ENCODE measurements around the gene RALGDS. TPM values are rescaled to one million over a fixed set of nuclear protein-coding genes. Genes with fewer than 3 reads are reported as not detected.
A peak's percentile ranks its signal among the peaks of the same experiment; 100 is the strongest.

The RALGDS gene
- total RNA-seq, 6 experiments from 2014 or later: 4.3 to 19.8 (median 5.7) TPM

GRCh38 chr9:133054966-133055365 lies 66.1 kb downstream of the RALGDS start:
- H3K36me3 ChIP-seq: peaks cover 0 to 46% (median 14%) of the 10 kb centered on the region in 4 donors
- H3K4me1 ChIP-seq: no peaks in the 10 kb centered on the region
- no peak overlapping the region for H3K4me3 ChIP-seq
- H3K27me3 ChIP-seq: no peaks in the 10 kb centered on the region
- TF ChIP-seq, protein P1, sequence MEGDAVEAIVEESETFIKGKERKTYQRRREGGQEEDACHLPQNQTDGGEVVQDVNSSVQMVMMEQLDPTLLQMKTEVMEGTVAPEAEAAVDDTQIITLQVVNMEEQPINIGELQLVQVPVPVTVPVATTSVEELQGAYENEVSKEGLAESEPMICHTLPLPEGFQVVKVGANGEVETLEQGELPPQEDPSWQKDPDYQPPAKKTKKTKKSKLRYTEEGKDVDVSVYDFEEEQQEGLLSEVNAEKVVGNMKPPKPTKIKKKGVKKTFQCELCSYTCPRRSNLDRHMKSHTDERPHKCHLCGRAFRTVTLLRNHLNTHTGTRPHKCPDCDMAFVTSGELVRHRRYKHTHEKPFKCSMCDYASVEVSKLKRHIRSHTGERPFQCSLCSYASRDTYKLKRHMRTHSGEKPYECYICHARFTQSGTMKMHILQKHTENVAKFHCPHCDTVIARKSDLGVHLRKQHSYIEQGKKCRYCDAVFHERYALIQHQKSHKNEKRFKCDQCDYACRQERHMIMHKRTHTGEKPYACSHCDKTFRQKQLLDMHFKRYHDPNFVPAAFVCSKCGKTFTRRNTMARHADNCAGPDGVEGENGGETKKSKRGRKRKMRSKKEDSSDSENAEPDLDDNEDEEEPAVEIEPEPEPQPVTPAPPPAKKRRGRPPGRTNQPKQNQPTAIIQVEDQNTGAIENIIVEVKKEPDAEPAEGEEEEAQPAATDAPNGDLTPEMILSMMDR (IDR thresholded peaks at IDR 0.05): no peak
- no peak for TF ChIP-seq POLR2A (IDR thresholded peaks at IDR 0.05)
- no peaks in the 10 kb centered on the region for H3K9me3 ChIP-seq
- ATAC-seq (no peak), DNase-seq (peak in 1 of 3 donors; percentile 35)
- intact Hi-C loops (cut with DNase I): no loop called here
- no CpG with 5 or more reads among the region's 16 CpGs for WGBS (ENCODE audit: insufficient coverage, low coverage, low lambda C conversion rate, missing lambda C conversion rate)
- H3K27ac ChIP-seq: no peak overlapping the region

DNA sequence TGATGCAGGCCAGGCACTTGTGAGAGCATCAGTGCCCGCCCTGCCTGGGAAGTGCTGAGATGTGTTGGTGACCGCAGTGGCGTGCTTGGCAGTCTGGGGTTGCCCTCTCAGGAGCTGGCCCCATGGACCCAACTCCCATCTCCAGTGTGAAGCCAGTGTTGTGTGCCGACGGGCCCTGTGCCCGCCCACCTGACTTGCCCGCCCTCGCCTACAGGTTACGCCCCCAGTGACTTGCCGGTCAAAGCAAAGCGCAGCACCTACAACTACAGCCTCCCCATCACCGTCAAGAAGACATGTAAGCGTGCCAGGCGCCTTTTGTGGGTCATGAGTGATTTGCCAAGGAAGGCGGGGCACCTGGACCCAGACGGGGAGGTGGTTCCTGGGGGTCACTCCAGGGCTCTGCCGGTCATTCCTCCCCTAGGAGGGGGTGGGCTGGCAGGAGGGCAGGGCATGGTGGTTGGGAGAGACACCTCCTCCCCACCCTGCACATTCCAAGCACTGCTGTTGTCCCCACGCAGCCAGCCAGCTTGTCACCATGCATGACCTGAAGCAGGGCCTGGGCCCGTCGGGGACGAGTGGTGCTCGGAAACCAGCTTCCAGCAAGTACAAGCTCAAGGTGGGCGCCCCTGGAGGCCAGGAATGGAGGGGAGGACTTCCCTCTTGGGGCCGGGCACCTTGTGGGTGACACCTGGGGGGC lies 66.7 kb downstream of the RALGDS start:
- Histone ChIP-seq H3K27ac (no peak overlapping the region), H3K36me3 (peaks cover 0 to 46% (median 14%) of the 10 kb centered on the region in 4 donors), H3K9me3 (no peaks in the 10 kb centered on the region), H3K4me1 (no peaks in the 10 kb centered on the region), H3K27me3 (no peaks in the 10 kb centered on the region), H3K4me3 (no peak overlapping the region)
- ATAC-seq (no peak), DNase-seq (peak in 1 of 3 donors; percentile 41)
- WGBS (ENCODE audit: insufficient coverage, low coverage, low lambda C conversion rate, missing lambda C conversion rate): 67% methylated on average over 3 of the region's 24 CpGs
- intact Hi-C loops (cut with DNase I): no loop called here
- TF ChIP-seq POLR2A (IDR thresholded peaks at IDR 0.05): no peak
- TF ChIP-seq, protein P1 (IDR thresholded peaks at IDR 0.05): no peak

DNA sequence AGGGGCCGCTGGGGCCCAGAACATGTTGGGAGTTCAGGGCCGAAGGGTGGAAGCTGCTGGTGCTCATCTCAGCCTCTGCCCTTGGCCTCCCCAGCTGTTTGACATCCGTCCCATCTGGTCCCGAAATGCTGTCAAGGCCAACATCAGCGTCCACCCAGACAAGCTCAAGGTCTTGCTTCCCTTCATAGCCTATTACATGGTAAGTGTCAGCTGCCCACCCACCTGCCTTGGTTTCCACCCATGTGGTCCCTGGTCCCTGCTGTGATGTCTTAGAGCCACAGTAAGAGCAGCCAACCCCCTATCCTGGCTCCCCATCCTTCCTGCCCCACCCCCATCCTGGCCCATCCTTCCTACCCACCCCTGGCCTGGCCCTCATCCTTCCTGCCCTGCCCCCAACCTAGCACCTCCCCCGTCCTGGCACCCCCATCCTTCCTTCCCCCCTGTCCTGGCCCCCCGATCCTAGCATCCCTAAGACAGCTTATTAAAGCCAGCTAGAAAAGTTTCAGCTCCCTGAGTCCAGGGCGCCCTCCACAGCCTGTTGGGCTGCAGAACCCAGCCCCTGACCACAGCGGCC lies 69.0 kb downstream of the RALGDS start:
- peak in 1 of 3 donors; percentile 35 for DNase-seq
- no peak for ATAC-seq
- Histone ChIP-seq H3K9me3 (no peaks in the 10 kb centered on the region), H3K36me3 (peaks cover 0 to 48% (median 14%) of the 10 kb centered on the region in 4 donors), H3K4me1 (no peaks in the 10 kb centered on the region), H3K27me3 (no peaks in the 10 kb centered on the region), H3K4me3 (no peak overlapping the region), H3K27ac (no peak overlapping the region)
- no peak for TF ChIP-seq POLR2A (IDR thresholded peaks at IDR 0.05)
- TF ChIP-seq, protein P1 (IDR thresholded peaks at IDR 0.05): no peak
- WGBS (ENCODE audit: insufficient coverage, low coverage, low lambda C conversion rate, missing lambda C conversion rate): 100% methylated on average over 1 of the region's 9 CpGs
- intact Hi-C loops (cut with DNase I): no loop called here

DNA sequence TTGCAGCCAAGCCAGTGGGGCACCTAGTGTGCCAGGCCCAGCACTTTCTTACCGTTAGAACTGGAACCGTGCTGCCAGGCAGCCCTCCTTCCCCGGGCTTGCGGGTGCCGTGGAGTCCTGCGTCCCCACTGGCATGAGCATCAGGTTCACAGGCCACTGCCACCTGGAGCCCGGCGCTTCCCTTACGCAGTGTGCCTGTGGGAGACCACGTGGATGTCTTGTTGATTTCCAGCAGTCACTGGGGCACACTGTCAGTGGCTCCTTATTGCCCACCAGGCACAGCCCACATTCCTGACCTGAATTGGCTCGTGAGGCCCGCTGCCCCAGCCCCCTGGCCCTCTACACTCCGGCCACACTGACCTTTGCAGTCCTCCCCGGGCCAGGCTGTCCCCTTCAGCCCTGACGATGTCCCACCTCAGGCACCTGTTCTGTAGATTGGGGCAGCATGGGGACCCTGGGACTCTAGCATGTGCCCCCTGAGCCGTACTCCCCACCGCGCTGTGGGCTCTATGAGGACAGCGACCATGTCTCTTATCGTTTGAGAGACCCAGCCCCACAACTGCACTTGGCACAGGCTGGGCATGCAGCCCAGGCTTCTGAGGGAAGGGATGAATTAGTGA lies 69.6 kb downstream of the RALGDS start:
- DNase-seq (peak in 1 of 3 donors; percentile 40), ATAC-seq (no peak)
- 91% methylated on average over 11 of the region's 20 CpGs for WGBS (ENCODE audit: insufficient coverage, low coverage, low lambda C conversion rate, missing lambda C conversion rate)
- Histone ChIP-seq H3K9me3 (no peaks in the 10 kb centered on the region), H3K27me3 (no peaks in the 10 kb centered on the region), H3K27ac (no peak overlapping the region), H3K4me1 (no peaks in the 10 kb centered on the region), H3K4me3 (no peak overlapping the region), H3K36me3 (peaks cover 0 to 51% (median 12%) of the 10 kb centered on the region in 4 donors)
- TF ChIP-seq, protein P1 (IDR thresholded peaks at IDR 0.05): no peak
- TF ChIP-seq POLR2A (IDR thresholded peaks at IDR 0.05): no peak
- intact Hi-C loops (cut with DNase I): no loop called here

All from right lobe of liver (tissue), 6 donors.